H1 (cell line): ENCODE results near the gene DPM2. TPM values are rescaled to one million over a fixed set of nuclear protein-coding genes. Genes with fewer than 3 reads are reported as not detected.

Source experiments
- ATF2 ChIP-seq: IDR thresholded peaks from 2 replicates; pipeline ENCODE4 v1.6.1; 2012; ENCODE audit warnings: low read length, inconsistent platforms
- ATF3 ChIP-seq: IDR thresholded peaks from 2 replicates; pipeline ENCODE4 v1.6.1; 2011; ENCODE audit warnings: low read depth, mild to moderate bottlenecking, low read length; ENCODE audit not compliant: insufficient read depth
- CBX8 ChIP-seq: fragments of 300-800, 300-1000 bp; sonication (generic); IDR thresholded peaks from 2 replicates; pipeline ENCODE4 v1.7.1; 2016; ENCODE audit warnings: low read depth, low read length, borderline replicate concordance
- CEBPB ChIP-seq: IDR thresholded peaks from 2 replicates; pipeline ENCODE4 v1.6.1; 2012; ENCODE audit warnings: low read depth, low read length
- CHD1 ChIP-seq: IDR thresholded peaks from 2 replicates; pipeline ENCODE4 v1.6.1; 2012; ENCODE audit warnings: low read depth, low read length, improper control_type of control experiment
- FOSL1 ChIP-seq: IDR thresholded peaks from 2 replicates; pipeline ENCODE4 v1.6.1; 2011; ENCODE audit warnings: mild to moderate bottlenecking, low read depth, low read length, moderate library complexity; ENCODE audit not compliant: insufficient read depth
- JUND ChIP-seq: IDR thresholded peaks from 2 replicates; pipeline ENCODE4 v1.6.1; 2011; ENCODE audit warnings: mild to moderate bottlenecking, improper control_type of control experiment, low read length
- polyA plus RNA-seq, 7 experiments: library from polyadenylated mRNA; depleted of rRNA in 3 of 7; stranded (reverse) in 5 of 7; unstranded in 2 of 7; fragments of >200 nt in 5 of 7; fragments of 200-250 nt in 2 of 7; gene quantifications; 1 replicate in 5 of 7; 2 replicates in 1 of 7; 4 replicates in 1 of 7; pipeline versions ENCODE4 v1.2.1 to v1.2.3, GENCODE V29; 2011 to 2013; ENCODE audit warnings: missing spikeins in 2 of 7, mixed read lengths in 2 of 7
- total RNA-seq: library from RNA; stranded (reverse); fragmentation: NEBNext Ultra II Directional; extraction: Animal tissue kit (Norgen Biotek cat#: 25700); gene quantifications from 2 replicates; pipeline ENCODE4 v1.2.1, GENCODE V29; 2021
- TF ChIP-seq, protein P1 (sequence below): fragments of 300-600 bp; sonication (generic); IDR thresholded peaks from 2 replicates; pipeline ENCODE4 v1.7.1; 2012; ENCODE audit warnings: low read length, moderate library complexity, mild to moderate bottlenecking, inconsistent platforms; ENCODE audit not compliant: insufficient replicate concordance

Gene DPM2
- total and polyA plus RNA-seq, 2 of the 8 experiments (the other 6 are each of a cell fraction or from before 2014, with no cell fraction given) = 45.4 to 95.4 TPM

DNA sequence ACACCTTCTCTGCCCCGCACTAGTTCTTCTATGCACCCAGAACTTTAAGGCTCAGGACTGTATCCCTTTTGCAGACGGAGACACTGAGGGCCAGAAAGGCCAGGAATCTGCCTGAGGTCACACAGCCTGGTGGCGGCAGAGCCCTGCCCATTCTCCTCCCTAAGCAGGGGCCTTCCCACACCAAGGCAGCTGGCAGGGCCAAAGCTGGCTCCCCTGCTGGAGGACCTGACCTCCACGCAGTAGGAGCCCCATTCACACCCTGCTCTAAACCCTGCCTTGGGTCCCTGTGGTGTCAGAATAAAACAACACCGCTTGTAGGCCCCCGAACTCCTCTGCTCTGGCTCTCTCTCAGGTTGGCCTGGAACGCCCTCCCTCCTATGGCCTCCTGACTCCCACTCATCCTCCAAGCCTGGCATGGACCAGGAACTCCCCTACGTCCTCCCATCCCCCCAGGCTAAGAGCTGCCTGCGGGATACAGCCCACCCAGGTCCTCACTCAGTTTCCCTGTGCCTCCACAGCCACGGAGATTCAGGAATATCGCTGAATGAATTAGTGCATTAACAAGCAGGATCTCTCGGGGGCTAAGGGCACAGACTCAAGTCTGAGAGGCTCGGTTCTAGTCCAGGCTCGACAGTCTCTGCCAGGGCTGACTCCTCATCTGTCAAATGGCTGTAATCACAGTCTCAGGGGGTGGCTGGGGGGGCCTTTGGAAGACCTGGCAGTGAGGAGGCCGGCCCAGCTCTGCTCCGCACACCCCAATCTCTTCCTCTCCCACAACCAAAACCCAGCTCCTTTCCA is 41.1 kb downstream of the DPM2 start (continued):
- TF ChIP-seq, protein P1, sequence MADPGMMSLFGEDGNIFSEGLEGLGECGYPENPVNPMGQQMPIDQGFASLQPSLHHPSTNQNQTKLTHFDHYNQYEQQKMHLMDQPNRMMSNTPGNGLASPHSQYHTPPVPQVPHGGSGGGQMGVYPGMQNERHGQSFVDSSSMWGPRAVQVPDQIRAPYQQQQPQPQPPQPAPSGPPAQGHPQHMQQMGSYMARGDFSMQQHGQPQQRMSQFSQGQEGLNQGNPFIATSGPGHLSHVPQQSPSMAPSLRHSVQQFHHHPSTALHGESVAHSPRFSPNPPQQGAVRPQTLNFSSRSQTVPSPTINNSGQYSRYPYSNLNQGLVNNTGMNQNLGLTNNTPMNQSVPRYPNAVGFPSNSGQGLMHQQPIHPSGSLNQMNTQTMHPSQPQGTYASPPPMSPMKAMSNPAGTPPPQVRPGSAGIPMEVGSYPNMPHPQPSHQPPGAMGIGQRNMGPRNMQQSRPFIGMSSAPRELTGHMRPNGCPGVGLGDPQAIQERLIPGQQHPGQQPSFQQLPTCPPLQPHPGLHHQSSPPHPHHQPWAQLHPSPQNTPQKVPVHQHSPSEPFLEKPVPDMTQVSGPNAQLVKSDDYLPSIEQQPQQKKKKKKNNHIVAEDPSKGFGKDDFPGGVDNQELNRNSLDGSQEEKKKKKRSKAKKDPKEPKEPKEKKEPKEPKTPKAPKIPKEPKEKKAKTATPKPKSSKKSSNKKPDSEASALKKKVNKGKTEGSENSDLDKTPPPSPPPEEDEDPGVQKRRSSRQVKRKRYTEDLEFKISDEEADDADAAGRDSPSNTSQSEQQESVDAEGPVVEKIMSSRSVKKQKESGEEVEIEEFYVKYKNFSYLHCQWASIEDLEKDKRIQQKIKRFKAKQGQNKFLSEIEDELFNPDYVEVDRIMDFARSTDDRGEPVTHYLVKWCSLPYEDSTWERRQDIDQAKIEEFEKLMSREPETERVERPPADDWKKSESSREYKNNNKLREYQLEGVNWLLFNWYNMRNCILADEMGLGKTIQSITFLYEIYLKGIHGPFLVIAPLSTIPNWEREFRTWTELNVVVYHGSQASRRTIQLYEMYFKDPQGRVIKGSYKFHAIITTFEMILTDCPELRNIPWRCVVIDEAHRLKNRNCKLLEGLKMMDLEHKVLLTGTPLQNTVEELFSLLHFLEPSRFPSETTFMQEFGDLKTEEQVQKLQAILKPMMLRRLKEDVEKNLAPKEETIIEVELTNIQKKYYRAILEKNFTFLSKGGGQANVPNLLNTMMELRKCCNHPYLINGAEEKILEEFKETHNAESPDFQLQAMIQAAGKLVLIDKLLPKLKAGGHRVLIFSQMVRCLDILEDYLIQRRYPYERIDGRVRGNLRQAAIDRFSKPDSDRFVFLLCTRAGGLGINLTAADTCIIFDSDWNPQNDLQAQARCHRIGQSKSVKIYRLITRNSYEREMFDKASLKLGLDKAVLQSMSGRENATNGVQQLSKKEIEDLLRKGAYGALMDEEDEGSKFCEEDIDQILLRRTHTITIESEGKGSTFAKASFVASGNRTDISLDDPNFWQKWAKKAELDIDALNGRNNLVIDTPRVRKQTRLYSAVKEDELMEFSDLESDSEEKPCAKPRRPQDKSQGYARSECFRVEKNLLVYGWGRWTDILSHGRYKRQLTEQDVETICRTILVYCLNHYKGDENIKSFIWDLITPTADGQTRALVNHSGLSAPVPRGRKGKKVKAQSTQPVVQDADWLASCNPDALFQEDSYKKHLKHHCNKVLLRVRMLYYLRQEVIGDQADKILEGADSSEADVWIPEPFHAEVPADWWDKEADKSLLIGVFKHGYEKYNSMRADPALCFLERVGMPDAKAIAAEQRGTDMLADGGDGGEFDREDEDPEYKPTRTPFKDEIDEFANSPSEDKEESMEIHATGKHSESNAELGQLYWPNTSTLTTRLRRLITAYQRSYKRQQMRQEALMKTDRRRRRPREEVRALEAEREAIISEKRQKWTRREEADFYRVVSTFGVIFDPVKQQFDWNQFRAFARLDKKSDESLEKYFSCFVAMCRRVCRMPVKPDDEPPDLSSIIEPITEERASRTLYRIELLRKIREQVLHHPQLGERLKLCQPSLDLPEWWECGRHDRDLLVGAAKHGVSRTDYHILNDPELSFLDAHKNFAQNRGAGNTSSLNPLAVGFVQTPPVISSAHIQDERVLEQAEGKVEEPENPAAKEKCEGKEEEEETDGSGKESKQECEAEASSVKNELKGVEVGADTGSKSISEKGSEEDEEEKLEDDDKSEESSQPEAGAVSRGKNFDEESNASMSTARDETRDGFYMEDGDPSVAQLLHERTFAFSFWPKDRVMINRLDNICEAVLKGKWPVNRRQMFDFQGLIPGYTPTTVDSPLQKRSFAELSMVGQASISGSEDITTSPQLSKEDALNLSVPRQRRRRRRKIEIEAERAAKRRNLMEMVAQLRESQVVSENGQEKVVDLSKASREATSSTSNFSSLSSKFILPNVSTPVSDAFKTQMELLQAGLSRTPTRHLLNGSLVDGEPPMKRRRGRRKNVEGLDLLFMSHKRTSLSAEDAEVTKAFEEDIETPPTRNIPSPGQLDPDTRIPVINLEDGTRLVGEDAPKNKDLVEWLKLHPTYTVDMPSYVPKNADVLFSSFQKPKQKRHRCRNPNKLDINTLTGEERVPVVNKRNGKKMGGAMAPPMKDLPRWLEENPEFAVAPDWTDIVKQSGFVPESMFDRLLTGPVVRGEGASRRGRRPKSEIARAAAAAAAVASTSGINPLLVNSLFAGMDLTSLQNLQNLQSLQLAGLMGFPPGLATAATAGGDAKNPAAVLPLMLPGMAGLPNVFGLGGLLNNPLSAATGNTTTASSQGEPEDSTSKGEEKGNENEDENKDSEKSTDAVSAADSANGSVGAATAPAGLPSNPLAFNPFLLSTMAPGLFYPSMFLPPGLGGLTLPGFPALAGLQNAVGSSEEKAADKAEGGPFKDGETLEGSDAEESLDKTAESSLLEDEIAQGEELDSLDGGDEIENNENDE = no peak
- TF ChIP-seq FOSL1 (no peak), CBX8 (no peak), JUND (no peak), CEBPB (no peak), CHD1 (no peak), ATF3 (no peak), ATF2 (no peak)
